Esophagus muscularis mucosa (tissue), 4 donors: ENCODE data around the gene ZNF423. TPM values are rescaled to one million over a fixed set of nuclear protein-coding genes. Genes with fewer than 3 reads are reported as not detected.

Experiments used
- DNase-seq: peaks from one replicate; pipeline ENCODE4 v3.0.0-alpha.2; 2017; ENCODE audit errors: extremely low spot score
- H3K27ac ChIP-seq, 4 donors: fragments of 200-600 bp; sonication (generic); replicated peaks in 1 of 4; 1 replicate in 3 of 4; 2 replicates in 1 of 4; pipeline ENCODE4 v1.5.1; 2016 to 2019; ENCODE audit warnings: mild to moderate bottlenecking in 1 of 4
- H3K27me3 ChIP-seq, 4 donors: fragments of 200-600 bp; sonication (generic); one replicate each; pipeline versions ENCODE4 v1.5.1 to v1.6.0; 2016 to 2019
- H3K36me3 ChIP-seq, 4 donors: fragments of 200-600 bp; sonication (generic); one replicate each; pipeline ENCODE4 v1.5.1; 2016 to 2019
- H3K4me1 ChIP-seq, 4 donors: fragments of 200-600 bp; sonication (generic); one replicate each; pipeline ENCODE4 v1.5.1; 2016 to 2019
- H3K4me3 ChIP-seq, 4 donors: fragments of 200-600 bp; sonication (generic); 1 replicate in 2 of 4; 2 replicates in 2 of 4; pipeline ENCODE4 v1.5.1; 2016 to 2019; ENCODE audit warnings: mild to moderate bottlenecking in 4 of 4, moderate library complexity in 1 of 4
- H3K9me3 ChIP-seq, 4 donors: fragments of 200-600 bp; sonication (generic); 1 replicate in 3 of 4; 2 replicates in 1 of 4; pipeline ENCODE4 v1.5.1; 2016 to 2019
- CTCF ChIP-seq, 3 experiments: fragments of 200-600 bp in 2 of 3; fragments of 450-650 bp in 1 of 3; sonication (generic) in 2 of 3; IDR thresholded peaks; one replicate each; pipeline ENCODE4 v1.5.1; 2017 to 2019; ENCODE audit warnings: antibody characterized with exemption in 3 of 3, mild to moderate bottlenecking in 2 of 3, moderate library complexity in 1 of 3
- EP300 ChIP-seq: sonication (generic); formaldehyde crosslinking; IDR thresholded peaks from one replicate; pipeline ENCODE4 v1.6.1; 2017; ENCODE audit warnings: antibody characterized with exemption
- POLR2A ChIP-seq: fragments of 450-650 bp; IDR thresholded peaks from one replicate; pipeline ENCODE4 v1.6.1; 2017; ENCODE audit warnings: antibody characterized with exemption, moderate library complexity, mild to moderate bottlenecking, low read depth
- POLR2AphosphoS5 ChIP-seq, 2 donors: sonication (generic); formaldehyde crosslinking; IDR thresholded peaks; one replicate each; pipeline ENCODE4 v1.6.1; 2017; ENCODE audit warnings: antibody characterized with exemption in 2 of 2
- WGBS: methylation state at CpG from one replicate; pipeline ENCODE4 v1.1.5; 2018; 5-methylcytosine and 5-hydroxymethylcytosine counted together
- intact Hi-C: fragments of 100-400 bp; cut with DNase I; formaldehyde crosslinking; loops from one replicate; pipeline ENCODE4 v1.15.1; 2023
- total RNA-seq, 4 donors: library from RNA; depleted of rRNA; stranded (reverse); fragments of >200 nt; gene quantifications; one replicate each; pipeline versions ENCODE4 v1.1.0 to v1.2.1, GENCODE V29; 2016

ZNF423 gene
- total RNA-seq, 4 donors from 2014 or later: 8.7 to 22.5 (median 10.3) TPM

DNA sequence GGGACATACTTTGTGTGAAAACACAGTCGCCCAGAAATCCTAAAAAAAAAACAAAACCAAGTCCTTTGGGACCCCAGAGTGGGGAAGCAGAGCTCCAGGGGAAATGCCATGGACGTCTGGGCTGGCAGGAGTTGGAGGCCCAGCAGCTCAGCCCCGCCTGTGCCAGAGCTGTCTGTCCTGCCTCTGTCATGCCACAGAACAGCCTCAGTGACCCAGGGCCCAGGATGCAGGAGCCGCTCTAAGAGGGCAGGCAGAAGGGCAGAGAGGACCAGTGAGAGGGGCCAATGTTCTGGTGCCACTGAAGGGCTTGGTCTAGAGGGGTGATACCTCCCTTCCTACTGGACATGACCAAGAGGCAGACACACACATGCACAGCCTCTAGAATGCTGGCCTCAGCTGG is 316.2 kb downstream of the ZNF423 start:
- Histone ChIP-seq H3K36me3 (no peaks in the 10 kb centered on the region), H3K27me3 (no peaks in the 10 kb centered on the region), H3K9me3 (no peaks in the 10 kb centered on the region), H3K4me1 (peaks cover 0 to 23% (median 16%) of the 10 kb centered on the region in 4 donors), H3K27ac (no peak overlapping the region), H3K4me3 (no peak overlapping the region)
- WGBS: 77% methylated on average over 4 of the region's 4 CpGs
- DNase-seq: no peak
- TF ChIP-seq EP300 (no peak), POLR2A (no peak), CTCF (IDR thresholded peaks at IDR 0.05) (no peak), POLR2AphosphoS5 (IDR thresholded peaks at IDR 0.05) (no peak)
- intact Hi-C loops: no loop called here

- TF ChIP-seq POLR2AphosphoS5 (IDR thresholded peaks at IDR 0.05) (no peak), CTCF (IDR thresholded peaks at IDR 0.05) (no peak), POLR2A (no peak), EP300 (no peak)
- Histone ChIP-seq H3K9me3 (no peaks in the 10 kb centered on the region), H3K36me3 (no peaks in the 10 kb centered on the region), H3K4me3 (no peak overlapping the region), H3K27ac (no peak overlapping the region), H3K27me3 (no peaks in the 10 kb centered on the region), H3K4me1 (peaks cover 0 to 21% (median 13%) of the 10 kb centered on the region in 4 donors)
- DNase-seq: no peak
- intact Hi-C loops: no loop called here
- 81% methylated on average over 7 of the region's 7 CpGs for WGBS
Measured at GRCh38 chr16:49537924-49538459, 317.9 kb downstream of the ZNF423 start.

GRCh38 chr16:49534901-49535610 is 320.9 kb downstream of the ZNF423 start:
- Histone ChIP-seq H3K4me1 (peaks cover 0 to 9% (median 3%) of the 10 kb centered on the region in 4 donors), H3K27ac (no peak overlapping the region), H3K9me3 (no peaks in the 10 kb centered on the region), H3K4me3 (no peak overlapping the region), H3K36me3 (no peaks in the 10 kb centered on the region), H3K27me3 (no peaks in the 10 kb centered on the region)
- intact Hi-C loops: no loop called here
- no peak for DNase-seq
- TF ChIP-seq POLR2AphosphoS5 (IDR thresholded peaks at IDR 0.05) (no peak), CTCF (IDR thresholded peaks at IDR 0.05) (no peak), POLR2A (no peak)
- 92% methylated on average over 13 of the region's 13 CpGs for WGBS

- TF ChIP-seq CTCF (IDR thresholded peaks at IDR 0.05): no peak
- TF ChIP-seq POLR2A: no peak
- TF ChIP-seq EP300: no peak
- TF ChIP-seq POLR2AphosphoS5 (IDR thresholded peaks at IDR 0.05): no peak
- no peak overlapping the region for H3K4me3 ChIP-seq
- no peak for DNase-seq
- H3K9me3 ChIP-seq: no peaks in the 10 kb centered on the region
- H3K27me3 ChIP-seq: no peaks in the 10 kb centered on the region
- peaks cover 2 to 7% (median 6%) of the 10 kb centered on the region in 4 donors for H3K4me1 ChIP-seq
- 97% methylated on average over 6 of the region's 7 CpGs for WGBS
- no peak overlapping the region for H3K27ac ChIP-seq
- no peaks in the 10 kb centered on the region for H3K36me3 ChIP-seq
- intact Hi-C loops: no loop called here
Measured at GRCh38 chr16:49533422-49533821, 322.5 kb downstream of the ZNF423 start.

DNA sequence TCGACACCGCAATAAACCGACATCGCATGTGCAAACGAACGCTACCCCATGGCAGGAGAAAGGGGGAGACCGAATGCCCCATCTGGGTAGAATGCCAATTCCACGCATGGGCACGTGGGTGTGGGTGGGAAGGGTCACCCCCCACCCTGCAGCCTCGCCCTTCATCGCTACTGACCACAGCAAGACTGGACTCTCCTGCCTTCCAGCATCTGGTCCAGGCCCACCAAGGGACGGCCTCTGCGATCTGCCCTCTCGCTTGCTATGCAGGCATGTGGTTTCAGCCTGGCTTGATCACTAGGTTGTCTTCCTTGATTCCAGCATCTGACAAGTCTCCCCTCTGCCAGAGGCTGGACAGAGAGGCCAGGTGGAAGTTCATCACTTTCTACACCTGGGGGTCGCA is 323.0 kb downstream of the ZNF423 start:
- H3K27me3 ChIP-seq: no peaks in the 10 kb centered on the region
- no peak for TF ChIP-seq EP300
- TF ChIP-seq POLR2A: no peak
- no peak for TF ChIP-seq POLR2AphosphoS5 (IDR thresholded peaks at IDR 0.05)
- no peak for TF ChIP-seq CTCF (IDR thresholded peaks at IDR 0.05)
- no peak for DNase-seq
- H3K4me1 ChIP-seq: peaks cover 2 to 11% (median 9%) of the 10 kb centered on the region in 4 donors
- H3K27ac ChIP-seq: no peak overlapping the region
- H3K36me3 ChIP-seq: no peaks in the 10 kb centered on the region
- intact Hi-C loops: no loop called here
- H3K4me3 ChIP-seq: no peak overlapping the region
- WGBS: 90% methylated on average over 15 of the region's 15 CpGs
- H3K9me3 ChIP-seq: no peaks in the 10 kb centered on the region
